H9 (cell line): ENCODE results near the gene POLR2H. TPM values are rescaled to one million over a fixed set of nuclear protein-coding genes. Genes with fewer than 3 reads are reported as not detected.

Experiments used
- DNase-seq: peaks from one replicate; pipeline ENCODE4 v3.0.0-alpha.2; 2017
- H2AFZ ChIP-seq: one replicate; pipeline ENCODE4 v1.6.1; 2013; ENCODE audit warnings: mild to moderate bottlenecking, low read length, control low read depth, moderate library complexity
- H2AK5ac ChIP-seq: 2 replicates; pipeline ENCODE4 v1.6.1; 2013; ENCODE audit warnings: low read length, control low read depth, mixed read lengths; ENCODE audit not compliant: insufficient read length
- H2BK120ac ChIP-seq: one replicate; pipeline ENCODE4 v1.6.1; 2013; ENCODE audit warnings: low read depth, mild to moderate bottlenecking, low read length, control low read depth, inconsistent platforms; ENCODE audit not compliant: poor library complexity, severe bottlenecking
- H2BK12ac ChIP-seq: 2 replicates; pipeline ENCODE4 v1.6.1; 2013; ENCODE audit warnings: low read length, control low read depth, mixed read lengths, low read depth; ENCODE audit not compliant: insufficient read length
- H2BK15ac ChIP-seq: 2 replicates; pipeline ENCODE4 v1.6.1; 2013; ENCODE audit warnings: low read depth, low read length, control low read depth
- H2BK20ac ChIP-seq: one replicate; pipeline ENCODE4 v1.6.1; 2013; ENCODE audit warnings: low read depth, mild to moderate bottlenecking, low read length, control low read depth, inconsistent platforms; ENCODE audit not compliant: poor library complexity, severe bottlenecking
- H2BK5ac ChIP-seq: 2 replicates; pipeline ENCODE4 v1.6.1; 2013; ENCODE audit warnings: low read length, control low read depth, mixed read lengths; ENCODE audit not compliant: insufficient read length
- H3K14ac ChIP-seq: 2 replicates; pipeline ENCODE4 v1.6.1; 2013; ENCODE audit warnings: low read length, control low read depth; ENCODE audit not compliant: insufficient read depth
- H3K18ac ChIP-seq: 2 replicates; pipeline ENCODE4 v1.6.1; 2013; ENCODE audit warnings: low read depth, mild to moderate bottlenecking, mixed read lengths, low read length, control low read depth; ENCODE audit not compliant: insufficient read length
- H3K23ac ChIP-seq: 2 replicates; pipeline ENCODE4 v1.6.1; 2013; ENCODE audit warnings: low read length, control low read depth, mixed read lengths, low read depth; ENCODE audit not compliant: insufficient read length
- H3K23me2 ChIP-seq: 2 replicates; pipeline ENCODE4 v1.6.1; 2013; ENCODE audit warnings: low read depth, mild to moderate bottlenecking, mixed read lengths, low read length, control low read depth; ENCODE audit not compliant: insufficient read length, poor library complexity, severe bottlenecking
- H3K27ac ChIP-seq: 2 replicates; pipeline ENCODE4 v1.5.1; 2013; ENCODE audit warnings: low read length, control low read depth, mixed read lengths, low read depth; ENCODE audit not compliant: insufficient read length
- H3K27me3 ChIP-seq: 2 replicates; pipeline ENCODE4 v1.6.1; 2013; ENCODE audit warnings: low read length, control low read depth, inconsistent platforms; ENCODE audit not compliant: insufficient read depth
- H3K4ac ChIP-seq: 2 replicates; pipeline ENCODE4 v1.6.1; 2013; ENCODE audit warnings: low read depth, mild to moderate bottlenecking, control low read depth, inconsistent platforms, low read length, moderate library complexity
- H3K4me1 ChIP-seq: 2 replicates; pipeline ENCODE4 v1.6.1; 2013; ENCODE audit warnings: low read length, control low read depth, inconsistent platforms; ENCODE audit not compliant: insufficient read depth
- H3K4me2 ChIP-seq: 2 replicates; pipeline ENCODE4 v1.6.1; 2013; ENCODE audit warnings: low read length, control low read depth, mixed read lengths; ENCODE audit not compliant: insufficient read length, insufficient read depth
- H3K56ac ChIP-seq: 2 replicates; pipeline ENCODE4 v1.6.1; 2013; ENCODE audit warnings: low read depth, mild to moderate bottlenecking, mixed read lengths, low read length, control low read depth; ENCODE audit not compliant: insufficient read length
- H3K79me1 ChIP-seq: 2 replicates; pipeline ENCODE4 v1.6.1; 2013; ENCODE audit warnings: low read depth, mild to moderate bottlenecking, moderate library complexity, low read length, control low read depth, inconsistent platforms; ENCODE audit not compliant: insufficient read depth, poor library complexity, severe bottlenecking
- H3K79me2 ChIP-seq: 2 replicates; pipeline ENCODE4 v1.6.1; 2013; ENCODE audit warnings: low read length, control low read depth, inconsistent platforms; ENCODE audit not compliant: insufficient read depth
- H3K9ac ChIP-seq: 2 replicates; pipeline ENCODE4 v1.6.1; 2013; ENCODE audit warnings: low read length, control low read depth, mixed read lengths; ENCODE audit not compliant: insufficient read length; ENCODE audit errors: extremely low read depth
- H3K9me3 ChIP-seq: one replicate; pipeline ENCODE4 v1.6.1; 2013; ENCODE audit warnings: low read depth, low read length, inconsistent platforms; ENCODE audit not compliant: control insufficient read depth
- H3T11ph ChIP-seq: one replicate; pipeline ENCODE4 v1.6.1; 2013; ENCODE audit warnings: mild to moderate bottlenecking, low read length, control low read depth, inconsistent platforms
- H4K20me1 ChIP-seq: one replicate; pipeline ENCODE4 v1.6.1; 2013; ENCODE audit not compliant: control insufficient read depth, insufficient read length, insufficient read depth
- H4K5ac ChIP-seq: 2 replicates; pipeline ENCODE4 v1.6.1; 2013; ENCODE audit warnings: low read depth, mild to moderate bottlenecking, mixed read lengths, low read length, control low read depth; ENCODE audit not compliant: insufficient read length
- H4K8ac ChIP-seq: replicated peaks from 2 replicates; pipeline ENCODE4 v1.6.1; 2013; ENCODE audit warnings: low read length, control low read depth, mixed read lengths, low read depth; ENCODE audit not compliant: insufficient read length
- H4K91ac ChIP-seq: 2 replicates; pipeline ENCODE4 v1.6.1; 2013; ENCODE audit warnings: low read depth, mild to moderate bottlenecking, moderate library complexity, mixed read lengths, low read length, control low read depth; ENCODE audit not compliant: insufficient read length
- H3K27ac Mint-ChIP-seq, 3 experiments: 2 replicates in 2 of 3; 3 replicates in 1 of 3; pipeline ENCODE4 v1.8.0; 2020 to 2021; ENCODE audit warnings: mixed read lengths in 3 of 3, mild to moderate bottlenecking in 1 of 3, moderate library complexity in 1 of 3
- H3K27me3 Mint-ChIP-seq: 2 replicates; pipeline ENCODE4 v1.8.0; 2021; ENCODE audit warnings: low read depth, mild to moderate bottlenecking, moderate library complexity, mixed read lengths
- H3K36me3 Mint-ChIP-seq, 3 experiments: 2 replicates in 2 of 3; 3 replicates in 1 of 3; pipeline ENCODE4 v1.8.0; 2020 to 2021; ENCODE audit warnings: low read depth in 3 of 3, mixed read lengths in 3 of 3; ENCODE audit not compliant: insufficient read depth in 1 of 3
- H3K4me1 Mint-ChIP-seq, 2 experiments: 2 replicates each; pipeline ENCODE4 v1.8.0; 2020; ENCODE audit warnings: mixed read lengths in 2 of 2
- H3K4me3 Mint-ChIP-seq, 2 experiments: 2 replicates in 1 of 2; 3 replicates in 1 of 2; pipeline ENCODE4 v1.8.0; 2020 to 2021; ENCODE audit warnings: mild to moderate bottlenecking in 2 of 2, mixed read lengths in 2 of 2, moderate library complexity in 1 of 2
- H3K9me3 Mint-ChIP-seq, 2 experiments: 2 replicates in 1 of 2; 3 replicates in 1 of 2; pipeline ENCODE4 v1.8.0; 2020; ENCODE audit warnings: mild to moderate bottlenecking in 2 of 2, mixed read lengths in 2 of 2, moderate library complexity in 1 of 2
- CTCF ChIP-seq: fragments of 200-600 bp; sonication (generic); conservative IDR thresholded peaks from 3 replicates; pipeline ENCODE4 v1.8.0; 2021; ENCODE audit warnings: antibody characterized with exemption, mild to moderate bottlenecking
- WGBS: extraction: QIAGEN DNeasy Blood & Tissue Kit; methylation state at CpG from one replicate; pipeline ENCODE4 v1.1.7; 2013; ENCODE audit warnings: missing lambda C conversion rate, low lambda C conversion rate, mixed read lengths; ENCODE audit not compliant: insufficient read length; ENCODE audit errors: extremely low coverage; 5-methylcytosine and 5-hydroxymethylcytosine counted together
- total RNA-seq: library from RNA; stranded (reverse); gene quantifications from 2 replicates; pipeline ENCODE4 v1.2.1, GENCODE V29; 2021

The POLR2H gene
- total RNA-seq, 1 experiment from 2014 or later, result 115 TPM

GRCh38 chr3:184409331-184409926 lies 47.9 kb downstream of the POLR2H start:
- no peak overlapping the region for H3T11ph ChIP-seq
- H4K5ac ChIP-seq, result no peak overlapping the region
- Mint-ChIP-seq H3K36me3 (no peaks in the 10 kb centered on the region), H3K4me1 (peaks cover 3 to 5% of the 10 kb centered on the region in 2 experiments; a peak in 3 of 4 replicates), H3K27me3 (no peaks in the 10 kb centered on the region; the same call in none of the 2 replicates), H3K27ac (peak overlapping the region in 2 of 3 experiments; percentile 75 to 77; a peak in 2 of 7 replicates), H3K4me3 (no peak overlapping the region), H3K9me3 (no peaks in the 10 kb centered on the region)
- TF ChIP-seq CTCF, result no peak
- WGBS, result no CpG with 5 or more reads among the region's 8 CpGs
- H2BK12ac ChIP-seq, result no peak overlapping the region
- no peak overlapping the region for H4K91ac ChIP-seq
- no peak overlapping the region for H2AFZ ChIP-seq
- H3K14ac ChIP-seq, result no peak overlapping the region
- no peaks in the 10 kb centered on the region for H3K79me2 ChIP-seq
- H3K23ac ChIP-seq, result no peak overlapping the region
- H2BK5ac ChIP-seq, result no peak overlapping the region
- H2BK15ac ChIP-seq, result no peak overlapping the region
- no peak overlapping the region for H4K8ac ChIP-seq
- no peak overlapping the region for H3K18ac ChIP-seq
- no peak for DNase-seq
- no peak overlapping the region for H2BK20ac ChIP-seq
- no peak overlapping the region for H3K27ac ChIP-seq
- no peaks in the 10 kb centered on the region for H3K79me1 ChIP-seq
- no peaks in the 10 kb centered on the region for H3K4me1 ChIP-seq
- H3K9me3 ChIP-seq, result no peaks in the 10 kb centered on the region
- H2AK5ac ChIP-seq, result no peak overlapping the region
- H3K9ac ChIP-seq, result no peak overlapping the region
- H3K4me2 ChIP-seq, result no peak overlapping the region
- H2BK120ac ChIP-seq, result no peak overlapping the region
- H3K56ac ChIP-seq, result no peak overlapping the region
- no peaks in the 10 kb centered on the region for H4K20me1 ChIP-seq
- no peaks in the 10 kb centered on the region for H3K27me3 ChIP-seq
- no peaks in the 10 kb centered on the region for H3K23me2 ChIP-seq
- H3K4ac ChIP-seq, result no peak overlapping the region
